Right lobe of liver (tissue), 6 donors: ENCODE data around the gene CDIPT. TPM values are rescaled to one million over a fixed set of nuclear protein-coding genes. Genes with fewer than 3 reads are reported as not detected.

ENCODE experiments used
- ATAC-seq, 4 donors: fragments of 200-7000 bp; cut with Tn5 transposase; one replicate each; pipeline ENCODE4 v1.9.1; 2020; ENCODE audit warnings: mild to moderate bottlenecking in 4 of 4, moderate library complexity in 4 of 4
- DNase-seq, 3 donors: peaks; one replicate each; pipeline ENCODE4 v3.0.0-alpha.2; 2020
- H3K27ac ChIP-seq, 3 donors: fragments of 200-600 bp; one replicate each; pipeline ENCODE4 v1.8.0; 2022
- H3K27me3 ChIP-seq, 2 donors: fragments of 200-600 bp; one replicate each; pipeline ENCODE4 v1.8.0; 2022
- H3K36me3 ChIP-seq, 4 donors: fragments of 200-600 bp; sonication (generic) in 1 of 4; one replicate each; pipeline versions ENCODE4 v1.5.1 to v1.8.0; 2017 to 2022; ENCODE audit warnings: control low read depth in 1 of 4
- H3K4me1 ChIP-seq, 4 donors: fragments of 200-600 bp; sonication (generic) in 1 of 4; one replicate each; pipeline versions ENCODE4 v1.5.1 to v1.8.0; 2017 to 2022; ENCODE audit warnings: control low read depth in 1 of 4
- H3K4me3 ChIP-seq, 3 donors: fragments of 200-600 bp; one replicate each; pipeline ENCODE4 v1.8.0; 2022
- H3K9me3 ChIP-seq, 4 donors: fragments of 200-600 bp; sonication (generic) in 1 of 4; one replicate each; pipeline versions ENCODE4 v1.5.1 to v1.8.0; 2017 to 2022; ENCODE audit warnings: control low read depth in 1 of 4
- CTCF ChIP-seq, 4 donors: fragments of 200-600 bp in 3 of 4; fragments of 450-650 bp in 1 of 4; IDR thresholded peaks; one replicate each; pipeline versions ENCODE4 v1.5.1 to v1.8.0; 2016 to 2022; ENCODE audit warnings: antibody characterized with exemption in 4 of 4, mild to moderate bottlenecking in 2 of 4
- POLR2A ChIP-seq: fragments of 450-650 bp; IDR thresholded peaks from one replicate; pipeline ENCODE4 v1.6.1; 2017; ENCODE audit warnings: antibody characterized with exemption, mild to moderate bottlenecking
- WGBS: methylation state at CpG from one replicate; pipeline ENCODE4 v1.1.6; 2018; ENCODE audit warnings: low coverage, low lambda C conversion rate; ENCODE audit not compliant: insufficient coverage; ENCODE audit errors: missing lambda C conversion rate; 5-methylcytosine and 5-hydroxymethylcytosine counted together
- intact Hi-C, 2 donors: fragments of 100-400 bp; cut with DNase I; formaldehyde crosslinking; loops; one replicate each; pipeline versions ENCODE4 v1.11.2 to v1.14.1; 2022
- total RNA-seq, 6 experiments: library from RNA; depleted of rRNA in 2 of 6; stranded (reverse); fragments of >200 nt in 2 of 6; fragmentation: NEBNext Ultra II Directional in 3 of 6; extraction: Animal tissue kit (Norgen Biotek cat#: 25700) in 3 of 6; gene quantifications; one replicate each; pipeline versions ENCODE4 v1.1.0 to v1.2.4, GENCODE V29; 2016 to 2023
- donor health status: DM: no; HTN: yes; CAD: no.
- donor health status: DM: no; HTN: no; CAD: no.
- donor health status: DM: no; HTN: no; CAD: no.
- donor health status: DM: no; HTN: yes; CAD: no.
- donor health status: DM: no; HTN: yes; CAD: no.

CDIPT gene
- total RNA-seq, 6 experiments from 2014 or later, result 35.1 to 96.6 (median 58.2) TPM

DNA sequence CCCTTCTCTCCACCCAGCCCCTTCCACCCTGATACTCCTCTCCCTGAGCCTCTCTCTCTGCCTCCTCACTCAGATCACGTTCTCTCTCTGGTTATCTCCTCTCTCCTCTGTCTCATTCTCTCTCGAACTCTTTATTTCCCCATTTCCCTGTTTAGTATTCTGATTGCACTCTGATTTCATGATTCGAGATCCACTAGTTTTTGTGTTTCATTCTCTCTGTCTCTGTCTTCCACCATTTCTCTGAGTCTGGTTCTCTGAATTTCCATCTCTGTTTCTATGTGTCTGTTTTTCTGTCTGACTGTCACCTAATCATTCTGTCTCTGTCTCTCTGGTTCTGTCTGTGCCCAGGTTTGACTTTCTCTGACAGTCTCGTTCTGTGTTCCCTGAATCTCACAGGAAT lies 34.3 kb upstream of the CDIPT start:
- Histone ChIP-seq H3K9me3 (no peaks in the 10 kb centered on the region), H3K4me1 (no peaks in the 10 kb centered on the region)
- TF ChIP-seq CTCF (IDR thresholded peaks at IDR 0.05) (no peak), POLR2A (no peak)

DNA sequence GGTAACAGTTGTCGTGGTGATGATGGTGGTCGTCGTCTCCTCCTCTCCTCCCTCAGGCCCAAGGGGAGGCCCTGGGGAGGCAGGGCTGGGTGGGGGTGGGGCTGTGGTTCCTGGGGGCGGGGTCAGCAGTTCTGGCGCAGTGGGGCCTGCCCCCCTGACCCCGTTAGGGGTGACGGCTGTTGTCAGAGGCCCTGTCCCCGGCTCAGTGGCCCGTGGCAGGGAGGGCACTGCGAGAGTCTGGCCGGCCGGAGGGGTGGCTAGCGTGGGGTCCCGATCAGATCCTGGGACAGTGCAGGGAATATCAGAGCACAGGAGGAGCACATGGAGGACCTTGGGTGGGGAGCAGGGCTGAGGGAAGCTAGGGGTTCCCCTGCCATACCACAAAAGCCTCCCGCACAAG lies 33.8 kb upstream of the CDIPT start:
- no peak for TF ChIP-seq CTCF (IDR thresholded peaks at IDR 0.05)
- TF ChIP-seq POLR2A, result no peak
- Histone ChIP-seq H3K27me3 (no peaks in the 10 kb centered on the region), H3K9me3 (no peaks in the 10 kb centered on the region), H3K4me1 (no peaks in the 10 kb centered on the region), H3K27ac (no peak overlapping the region), H3K4me3 (no peak overlapping the region), H3K36me3 (no peaks in the 10 kb centered on the region)
- 35% methylated on average over 5 of the region's 15 CpGs for WGBS
- DNase-seq (no peak), ATAC-seq (no peak)
- intact Hi-C loops, result no loop called here

More for the DNA sequence above, 34.3 kb upstream of the CDIPT start:
- no peaks in the 10 kb centered on the region for H3K27me3 ChIP-seq
- no peak overlapping the region for H3K4me3 ChIP-seq
- DNase-seq (no peak), ATAC-seq (no peak)
- 25% methylated on average over 4 of the region's 4 CpGs for WGBS
- H3K27ac ChIP-seq, result no peak overlapping the region
- intact Hi-C loops, result no loop called here
- H3K36me3 ChIP-seq, result no peaks in the 10 kb centered on the region

DNA sequence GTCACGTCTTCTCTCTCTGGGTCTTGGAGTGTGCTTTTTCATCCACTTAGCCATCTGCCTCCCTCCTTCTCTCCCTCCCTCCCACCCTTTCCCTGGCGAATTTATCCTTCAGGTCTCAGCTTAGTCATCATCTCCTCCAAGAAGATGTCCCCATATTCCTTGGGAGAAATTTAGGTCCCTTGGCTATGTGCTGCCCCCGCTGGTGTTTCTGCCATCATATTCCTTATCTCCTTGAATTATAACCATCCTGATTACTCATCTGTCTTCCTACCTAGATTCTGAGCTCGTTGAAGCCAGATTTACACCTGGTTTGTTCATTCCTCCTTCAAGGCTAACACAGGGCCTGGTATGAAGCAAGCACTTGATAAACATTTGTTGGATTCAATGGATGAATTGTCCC lies 31.3 kb upstream of the CDIPT start:
- 47% methylated on average over 3 of the region's 4 CpGs for WGBS
- DNase-seq, result no peak

DNA sequence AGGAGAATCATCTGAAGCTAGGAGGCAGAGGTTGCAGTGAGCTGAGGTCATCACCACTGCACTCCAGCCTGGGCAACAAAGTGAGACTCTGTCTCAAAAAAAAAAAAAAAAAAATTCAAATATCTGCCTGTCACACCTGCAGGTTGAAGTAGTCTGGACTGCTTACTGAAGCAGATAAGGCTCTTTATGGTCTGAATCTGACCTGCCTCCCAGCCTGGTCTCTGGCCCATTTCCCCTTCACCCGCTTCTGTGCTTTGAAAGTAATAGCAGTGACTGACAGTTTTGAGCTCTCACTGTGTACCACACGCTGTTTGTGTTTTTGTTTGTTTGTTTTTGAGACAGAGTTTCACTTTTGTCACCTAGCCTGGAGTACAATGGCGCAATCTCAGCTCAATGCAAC lies 30.5 kb upstream of the CDIPT start:
- no peaks in the 10 kb centered on the region for H3K4me1 ChIP-seq
- ATAC-seq (no peak), DNase-seq (no peak)
- H3K27me3 ChIP-seq, result no peaks in the 10 kb centered on the region
- no peak for TF ChIP-seq POLR2A
- no peak for TF ChIP-seq CTCF (IDR thresholded peaks at IDR 0.05)
- intact Hi-C loops, result no loop called here
- H3K9me3 ChIP-seq, result no peaks in the 10 kb centered on the region
- H3K27ac ChIP-seq, result no peak overlapping the region
- H3K4me3 ChIP-seq, result no peak overlapping the region
- no peaks in the 10 kb centered on the region for H3K36me3 ChIP-seq
- 94% methylated on average over 2 of the region's 3 CpGs for WGBS

More for the DNA sequence above, 31.3 kb upstream of the CDIPT start:
- H3K4me1 ChIP-seq, result no peaks in the 10 kb centered on the region
- H3K36me3 ChIP-seq, result no peaks in the 10 kb centered on the region
- no peaks in the 10 kb centered on the region for H3K9me3 ChIP-seq
- intact Hi-C loops, result no loop called here
- H3K4me3 ChIP-seq, result no peak overlapping the region
- no peak for ATAC-seq
- no peaks in the 10 kb centered on the region for H3K27me3 ChIP-seq
- TF ChIP-seq CTCF (IDR thresholded peaks at IDR 0.05) (no peak), POLR2A (no peak)
- no peak overlapping the region for H3K27ac ChIP-seq

DNA sequence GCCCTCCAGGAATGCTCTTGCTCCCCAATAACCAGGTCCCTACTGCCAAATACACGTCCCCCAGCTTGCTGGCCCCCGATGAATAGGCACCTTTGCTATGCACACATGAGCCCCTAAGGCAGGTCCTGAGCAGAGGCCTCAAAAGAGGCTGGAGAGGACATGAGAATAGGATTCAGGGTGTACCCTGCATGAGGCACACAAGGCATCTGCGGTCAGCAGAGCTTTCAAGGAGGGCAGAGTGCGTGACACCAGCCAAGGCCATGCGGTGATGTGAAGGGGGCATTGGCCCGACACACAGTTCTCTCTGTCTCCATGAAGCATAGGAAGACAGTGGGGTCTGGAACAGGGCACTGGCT lies 29.4 kb upstream of the CDIPT start:
- no peak for DNase-seq
- Histone ChIP-seq H3K27me3 (no peaks in the 10 kb centered on the region), H3K4me3 (no peak overlapping the region), H3K27ac (no peak overlapping the region), H3K4me1 (no peaks in the 10 kb centered on the region), H3K9me3 (no peaks in the 10 kb centered on the region), H3K36me3 (no peaks in the 10 kb centered on the region)
- no peak for ATAC-seq
- intact Hi-C loops, result no loop called here
- WGBS, result no CpG with 5 or more reads among the region's 6 CpGs
- no peak for TF ChIP-seq CTCF (IDR thresholded peaks at IDR 0.05)
- no peak for TF ChIP-seq POLR2A
